Measurements from ENCODE around the gene SSR3. TPM values are rescaled to one million over a fixed set of nuclear protein-coding genes. Genes with fewer than 3 reads are reported as not detected.

SSR3 gene
- total RNA-seq, 4 donors from 2014 or later = 69.5 to 116 (median 93.2) TPM

- no peak for TF ChIP-seq CTCF (IDR thresholded peaks at IDR 0.05; ENCODE audit: low read depth)
These were observed 57.6 kb downstream of the SSR3 start for GRCh38 chr3:156497326-156497725.

GRCh38 chr3:156495816-156496215 lies 59.1 kb downstream of the SSR3 start:
- TF ChIP-seq CTCF (IDR thresholded peaks at IDR 0.05; ENCODE audit: low read depth) = no peak

- no peak for TF ChIP-seq CTCF (IDR thresholded peaks at IDR 0.05; ENCODE audit: low read depth)
These were observed 61.0 kb downstream of the SSR3 start for GRCh38 chr3:156493887-156494286.

GRCh38 chr3:156492801-156493261 lies 62.1 kb downstream of the SSR3 start:
- TF ChIP-seq CTCF (IDR thresholded peaks at IDR 0.05; ENCODE audit: low read depth) = no peak

GRCh38 chr3:156491192-156491591 lies 63.7 kb downstream of the SSR3 start:
- TF ChIP-seq CTCF (IDR thresholded peaks at IDR 0.05; ENCODE audit: low read depth) = no peak

Other genes starting within 250 kb of the SSR3 start
- gene TIPARP, start 119.5 kb upstream of the SSR3 start, total RNA-seq = 10 to 100 TPM; 32.2 to 70.1 (median 43.6) TPM

Data from subcutaneous adipose tissue (tissue), 4 donors.